CD14-positive monocyte (primary cell): ENCODE data around the gene ZFHX3. TPM values are rescaled to one million over a fixed set of nuclear protein-coding genes. Genes with fewer than 3 reads are reported as not detected.

Experiments used
- DNase-seq, 3 donors: peaks; one replicate each; pipeline ENCODE4 v3.0.0-alpha.2; 2011 to 2022
- H2AFZ ChIP-seq: 2 replicates; pipeline ENCODE4 v1.6.0; 2012; ENCODE audit warnings: mild to moderate bottlenecking, low read depth, low read length, inconsistent platforms; ENCODE audit not compliant: insufficient read depth, poor library complexity, severe bottlenecking
- H3K27ac ChIP-seq, 2 donors: 1 replicate in 1 of 2; 2 replicates in 1 of 2; pipeline ENCODE4 v1.5.1; 2012 to 2013; ENCODE audit warnings: low read length in 2 of 2, control low read depth in 1 of 2, inconsistent platforms in 1 of 2, low read depth in 1 of 2, mild to moderate bottlenecking in 1 of 2
- H3K27me3 ChIP-seq, 2 donors: one replicate each; pipeline versions ENCODE4 v1.6.0 to v1.6.1; 2011 to 2013; ENCODE audit warnings: low read length in 2 of 2; ENCODE audit not compliant: control insufficient read depth in 2 of 2, insufficient read depth in 2 of 2
- H3K36me3 ChIP-seq, 2 donors: replicated peaks in 1 of 2; 1 replicate in 1 of 2; 2 replicates in 1 of 2; pipeline versions ENCODE4 v1.5.1 to v1.6.1; 2012 to 2013; ENCODE audit warnings: low read length in 2 of 2, control low read depth in 1 of 2, inconsistent platforms in 1 of 2, mild to moderate bottlenecking in 1 of 2; ENCODE audit not compliant: insufficient read depth in 2 of 2, control insufficient read depth in 1 of 2
- H3K4me1 ChIP-seq, 2 donors: 1 replicate in 1 of 2; 2 replicates in 1 of 2; pipeline versions ENCODE4 v1.5.1 to v1.6.1; 2012 to 2013; ENCODE audit warnings: low read length in 2 of 2, control low read depth in 1 of 2, inconsistent platforms in 1 of 2, mild to moderate bottlenecking in 1 of 2, moderate library complexity in 1 of 2; ENCODE audit not compliant: insufficient read depth in 2 of 2, control insufficient read depth in 1 of 2
- H3K4me2 ChIP-seq: replicated peaks from 2 replicates; pipeline ENCODE3; 2012; ENCODE audit warnings: low read length, moderate library complexity, mild to moderate bottlenecking; ENCODE audit not compliant: poor library complexity, severe bottlenecking; ENCODE audit errors: extremely low read depth
- H3K4me3 ChIP-seq, 3 experiments: fragments of 200-600 bp in 1 of 3; sonication (generic) in 1 of 3; replicated peaks in 1 of 3; 1 replicate in 2 of 3; 2 replicates in 1 of 3; pipeline ENCODE4 v1.5.1; 2011 to 2013; ENCODE audit warnings: low read length in 3 of 3, mild to moderate bottlenecking in 3 of 3, control low read depth in 2 of 3, low read depth in 2 of 3, inconsistent platforms in 1 of 3, moderate library complexity in 1 of 3
- H3K79me2 ChIP-seq: 2 replicates; pipeline ENCODE4 v1.6.0; 2012; ENCODE audit warnings: mild to moderate bottlenecking, control low read depth, inconsistent platforms, low read length, moderate library complexity; ENCODE audit not compliant: insufficient read depth
- H3K9ac ChIP-seq: 2 replicates; pipeline ENCODE4 v1.6.0; 2017; ENCODE audit warnings: low read length, mild to moderate bottlenecking; ENCODE audit not compliant: insufficient read depth, poor library complexity, severe bottlenecking
- H3K9me3 ChIP-seq, 2 donors: replicated peaks in 1 of 2; 1 replicate in 1 of 2; 2 replicates in 1 of 2; pipeline versions ENCODE4 v1.5.1 to v1.6.1; 2012 to 2013; ENCODE audit warnings: low read length in 2 of 2, control low read depth in 1 of 2; ENCODE audit not compliant: control insufficient read depth in 1 of 2, insufficient read depth in 1 of 2
- H4K20me1 ChIP-seq: 2 replicates; pipeline ENCODE4 v1.6.0; 2012; ENCODE audit warnings: mild to moderate bottlenecking, low read length, control low read depth, moderate library complexity; ENCODE audit not compliant: insufficient read depth
- H3K27ac Mint-ChIP-seq, 7 donors: one replicate each; pipeline ENCODE4 v1.8.0; 2020; ENCODE audit warnings: mild to moderate bottlenecking in 7 of 7, mixed read lengths in 7 of 7, moderate library complexity in 6 of 7, inconsistent platforms in 2 of 7
- H3K27me3 Mint-ChIP-seq, 3 donors: one replicate each; pipeline ENCODE4 v1.8.0; 2021 to 2022; ENCODE audit warnings: low read depth in 3 of 3, mild to moderate bottlenecking in 3 of 3, mixed read lengths in 3 of 3, moderate library complexity in 3 of 3, inconsistent platforms in 1 of 3
- H3K36me3 Mint-ChIP-seq, 2 donors: one replicate each; pipeline ENCODE4 v1.8.0; 2020; ENCODE audit warnings: mixed read lengths in 2 of 2, inconsistent platforms in 1 of 2, mild to moderate bottlenecking in 1 of 2
- H3K4me1 Mint-ChIP-seq: one replicate; pipeline ENCODE4 v1.8.0; 2020; ENCODE audit warnings: mild to moderate bottlenecking, mixed read lengths
- H3K4me3 Mint-ChIP-seq, 2 donors: one replicate each; pipeline ENCODE4 v1.8.0; 2020; ENCODE audit warnings: mild to moderate bottlenecking in 2 of 2, mixed read lengths in 2 of 2, moderate library complexity in 1 of 2
- H3K9me3 Mint-ChIP-seq, 7 donors: one replicate each; pipeline ENCODE4 v1.8.0; 2020 to 2022; ENCODE audit warnings: mixed read lengths in 7 of 7, mild to moderate bottlenecking in 6 of 7, moderate library complexity in 6 of 7, inconsistent platforms in 2 of 7
- CTCF ChIP-seq: fragments of 200-600 bp; IDR thresholded peaks from one replicate; pipeline ENCODE4 v1.8.0; 2022; ENCODE audit warnings: antibody characterized with exemption, mild to moderate bottlenecking
- WGBS: methylation state at CpG from one replicate; pipeline ENCODE4 v1.1.5; 2013; ENCODE audit warnings: missing lambda C conversion rate; ENCODE audit not compliant: insufficient coverage; 5-methylcytosine and 5-hydroxymethylcytosine counted together
- intact Hi-C, 2 donors: fragments of 100-400 bp; cut with micrococcal nuclease; formaldehyde crosslinking; loops; one replicate each; pipeline versions ENCODE4 v1.15.0 to v1.15.1; 2023
- polyA plus RNA-seq, 3 donors: library from polyadenylated mRNA; depleted of rRNA in 1 of 3; unstranded in 2 of 3; stranded (reverse) in 1 of 3; fragments of 300-500 nt in 2 of 3; fragments of >200 nt in 1 of 3; fragmentation: Illumina TruSeq in 2 of 3; gene quantifications; 1 replicate in 2 of 3; 2 replicates in 1 of 3; pipeline ENCODE4 v1.2.3, GENCODE V29; 2012 to 2021

Gene ZFHX3
- polyA plus RNA-seq, 3 donors, result 0.42 to 4.2 (median 0.43) TPM

- TF ChIP-seq CTCF, result no peak
- H4K20me1 ChIP-seq, result peaks cover 3% of the 10 kb centered on the region
- H3K4me1 ChIP-seq, result no peaks in the 10 kb centered on the region
- no peak overlapping the region for H3K27ac ChIP-seq
- no peak for DNase-seq
- no peaks in the 10 kb centered on the region for H3K36me3 ChIP-seq
- Mint-ChIP-seq H3K4me3 (no peak overlapping the region), H3K27ac (peak overlapping the region in 1 of 7 donors; percentile 28), H3K27me3 (peaks cover 0 to 2% (median 0%) of the 10 kb centered on the region in 3 donors), H3K36me3 (peaks cover 4 to 7% of the 10 kb centered on the region in 2 donors), H3K9me3 (no peaks in the 10 kb centered on the region), H3K4me1 (no peaks in the 10 kb centered on the region)
- H3K9me3 ChIP-seq, result no peaks in the 10 kb centered on the region
- intact Hi-C loops, result no loop called here
- no peak overlapping the region for H3K4me3 ChIP-seq
- no peak overlapping the region for H3K9ac ChIP-seq
- H3K27me3 ChIP-seq, result no peaks in the 10 kb centered on the region
- 81% methylated on average over 5 of the region's 9 CpGs for WGBS
- no peak overlapping the region for H2AFZ ChIP-seq
- no peak overlapping the region for H3K4me2 ChIP-seq
- H3K79me2 ChIP-seq, result no peaks in the 10 kb centered on the region
Observed at GRCh38 chr16:72821185-72821950, 226.6 kb downstream of the ZFHX3 start.

GRCh38 chr16:72819345-72819744 lies 228.6 kb downstream of the ZFHX3 start:
- Mint-ChIP-seq H3K4me1 (no peaks in the 10 kb centered on the region), H3K27me3 (no peaks in the 10 kb centered on the region), H3K4me3 (no peak overlapping the region), H3K27ac (peak overlapping the region in 1 of 7 donors; percentile 28), H3K9me3 (no peaks in the 10 kb centered on the region), H3K36me3 (peaks cover 2 to 7% of the 10 kb centered on the region in 2 donors)
- Histone ChIP-seq H2AFZ (no peak overlapping the region), H3K4me2 (no peak overlapping the region), H3K27me3 (no peaks in the 10 kb centered on the region), H3K36me3 (no peaks in the 10 kb centered on the region), H3K9me3 (no peaks in the 10 kb centered on the region), H3K4me3 (no peak overlapping the region), H3K9ac (no peak overlapping the region), H3K4me1 (no peaks in the 10 kb centered on the region), H3K27ac (no peak overlapping the region), H4K20me1 (peaks cover 3% of the 10 kb centered on the region), H3K79me2 (no peaks in the 10 kb centered on the region)
- 96% methylated on average over 5 of the region's 6 CpGs for WGBS
- DNase-seq, result no peak
- intact Hi-C loops, result no loop called here
- TF ChIP-seq CTCF, result no peak
